ENCODE data around the gene DLGAP4.
"Not testable (repeated sequence)": the region's sequence is repeated elsewhere in the genome, so short reads cannot be mapped to it uniquely, and the experiment has no call there.

DNA sequence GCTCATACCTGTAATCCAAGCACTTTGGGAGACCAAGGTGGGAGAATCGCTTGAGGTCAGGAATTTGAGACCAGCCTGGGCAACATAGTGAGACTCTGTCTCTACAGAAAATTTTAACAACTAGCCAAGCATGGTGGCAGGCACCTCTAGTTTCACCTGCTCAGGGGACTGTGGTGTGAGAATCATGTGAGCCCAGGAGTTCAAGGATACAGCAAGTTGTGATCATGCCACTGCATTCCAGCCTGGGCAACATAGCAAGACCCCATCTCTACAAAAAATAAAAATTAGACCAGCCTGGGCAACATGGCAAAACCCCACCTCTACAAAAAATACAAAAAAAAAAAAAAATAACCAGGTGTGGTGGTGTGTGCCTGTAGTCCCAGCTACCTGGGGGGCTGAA, 73.8 kb downstream of the DLGAP4 start:
- TF ChIP-seq, protein P1, sequence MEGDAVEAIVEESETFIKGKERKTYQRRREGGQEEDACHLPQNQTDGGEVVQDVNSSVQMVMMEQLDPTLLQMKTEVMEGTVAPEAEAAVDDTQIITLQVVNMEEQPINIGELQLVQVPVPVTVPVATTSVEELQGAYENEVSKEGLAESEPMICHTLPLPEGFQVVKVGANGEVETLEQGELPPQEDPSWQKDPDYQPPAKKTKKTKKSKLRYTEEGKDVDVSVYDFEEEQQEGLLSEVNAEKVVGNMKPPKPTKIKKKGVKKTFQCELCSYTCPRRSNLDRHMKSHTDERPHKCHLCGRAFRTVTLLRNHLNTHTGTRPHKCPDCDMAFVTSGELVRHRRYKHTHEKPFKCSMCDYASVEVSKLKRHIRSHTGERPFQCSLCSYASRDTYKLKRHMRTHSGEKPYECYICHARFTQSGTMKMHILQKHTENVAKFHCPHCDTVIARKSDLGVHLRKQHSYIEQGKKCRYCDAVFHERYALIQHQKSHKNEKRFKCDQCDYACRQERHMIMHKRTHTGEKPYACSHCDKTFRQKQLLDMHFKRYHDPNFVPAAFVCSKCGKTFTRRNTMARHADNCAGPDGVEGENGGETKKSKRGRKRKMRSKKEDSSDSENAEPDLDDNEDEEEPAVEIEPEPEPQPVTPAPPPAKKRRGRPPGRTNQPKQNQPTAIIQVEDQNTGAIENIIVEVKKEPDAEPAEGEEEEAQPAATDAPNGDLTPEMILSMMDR (IDR thresholded peaks at IDR 0.05) = not testable (repeated sequence)
- TF ChIP-seq POLR2A (IDR thresholded peaks at IDR 0.05) = not testable (repeated sequence)

Measured in body of pancreas (tissue), 4 donors.